ENCODE measurements around the gene EFTUD2.

EFTUD2 gene

DNA sequence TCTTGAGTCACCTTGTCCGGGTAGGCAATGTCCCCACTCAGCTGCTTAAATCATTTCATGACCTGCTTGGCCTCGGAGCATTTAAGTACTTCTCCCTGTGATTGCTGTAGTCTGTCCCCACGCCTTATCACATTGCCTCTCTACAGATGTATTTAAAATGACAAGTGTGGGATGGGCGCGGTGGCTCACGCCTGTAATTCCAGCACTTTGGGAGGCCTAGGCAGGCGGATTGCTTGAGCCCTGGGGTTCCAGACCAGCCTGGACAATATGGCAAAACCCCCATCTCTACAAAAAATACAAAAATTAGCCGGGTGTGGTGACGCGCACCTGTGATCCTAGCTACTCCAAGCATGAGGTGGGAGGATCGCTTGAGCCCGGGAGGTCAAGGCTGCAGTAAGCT, 67.9 kb downstream of the EFTUD2 start:
- peak overlapping the region; percentile 86 for H3K4ac ChIP-seq (ENCODE audit: low read depth, low read length)
- peak overlapping the region; percentile 65 for H3K56ac ChIP-seq (ENCODE audit: low read length)
- H2BK15ac ChIP-seq (replicated peaks; ENCODE audit: low read depth), result no peak overlapping the region
- H3K79me1 ChIP-seq (ENCODE audit: low read length), result no peaks in the 10 kb centered on the region
- H4K8ac ChIP-seq (ENCODE audit: low read depth, low read length), result no peak overlapping the region
- DNase-seq, result peak; percentile 31
- H3K4me3 ChIP-seq (ENCODE audit: low read length), result no peak overlapping the region
- peaks cover 3% of the 10 kb centered on the region for H3K4me1 ChIP-seq (ENCODE audit: control insufficient read depth, low read depth, low read length)
- H3K4me2 ChIP-seq (ENCODE audit: low read length), result no peak overlapping the region
- H2AK5ac ChIP-seq (ENCODE audit: low read length), result no peak overlapping the region
- WGBS (ENCODE audit: extremely low coverage, insufficient coverage, low lambda C conversion rate), result no CpG with 5 or more reads among the region's 12 CpGs
- H3K18ac ChIP-seq (ENCODE audit: low read length), result peak overlapping the region; percentile 65
- H2BK120ac ChIP-seq (ENCODE audit: low read depth, low read length), result no peak overlapping the region
- H4K5ac ChIP-seq (ENCODE audit: low read length), result no peak overlapping the region
- peaks cover 28% of the 10 kb centered on the region for H3K79me2 ChIP-seq (ENCODE audit: control insufficient read depth, insufficient read depth, low read length)
- no peaks in the 10 kb centered on the region for H3K36me3 ChIP-seq (ENCODE audit: control insufficient read depth, insufficient read depth, low read length)
- H3K23ac ChIP-seq (ENCODE audit: low read length), result no peak overlapping the region
- no peak overlapping the region for H3K27ac ChIP-seq (ENCODE audit: low read depth, low read length)
- H3K27me3 ChIP-seq (ENCODE audit: insufficient read depth, low read length, poor library complexity), result no peaks in the 10 kb centered on the region
- H2BK5ac ChIP-seq (ENCODE audit: low read length), result no peak overlapping the region
- no peak overlapping the region for H3K9ac ChIP-seq (ENCODE audit: low read length)

DNA sequence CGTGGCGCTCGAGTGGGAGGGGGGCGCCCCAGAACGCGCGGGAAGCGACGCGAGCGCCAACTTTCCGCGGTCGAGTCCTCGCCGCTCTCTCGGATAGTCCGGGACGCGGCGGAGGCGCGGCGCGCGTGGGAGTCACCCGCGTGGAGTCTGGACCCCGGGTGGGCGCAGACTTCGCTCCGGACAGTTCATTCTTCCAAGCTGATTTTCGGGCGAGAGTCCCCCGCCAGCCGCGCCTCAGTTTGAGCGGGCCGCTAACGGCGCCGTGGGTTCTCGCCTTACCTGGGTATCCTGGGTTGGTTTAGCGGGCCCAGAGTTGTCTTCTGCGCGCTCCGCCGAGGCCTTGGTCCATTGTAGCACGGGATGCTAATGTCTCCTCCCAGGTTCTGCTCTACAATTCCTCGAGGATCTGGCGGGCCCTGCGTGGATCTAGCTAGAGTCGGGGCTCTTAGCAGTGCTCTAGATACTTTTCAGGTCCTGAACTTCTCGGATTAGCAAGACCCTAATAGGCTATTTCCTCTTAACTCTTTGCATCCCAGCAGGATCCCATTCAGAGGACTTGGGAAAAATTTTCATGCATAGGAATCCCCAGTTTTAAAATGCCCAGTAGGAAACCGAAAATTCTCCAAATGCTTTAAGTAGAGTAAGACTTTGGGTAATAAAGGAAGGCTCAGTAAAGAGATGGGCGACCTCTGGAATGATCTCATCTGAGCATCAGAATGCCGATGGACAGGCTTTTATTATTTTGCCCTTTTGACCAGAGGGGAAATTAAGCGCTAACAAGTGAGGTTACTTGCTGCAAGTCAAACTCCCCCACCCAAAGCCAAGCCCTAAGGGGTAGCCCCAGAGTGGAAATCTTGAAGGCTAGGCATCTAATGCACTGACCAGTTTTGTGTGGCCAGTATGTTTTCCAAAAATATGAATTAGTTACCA, 68.6 kb downstream of the EFTUD2 start:
- Histone ChIP-seq H3K36me3 (ENCODE audit: control insufficient read depth, insufficient read depth, low read length) (no peaks in the 10 kb centered on the region), H2AK5ac (ENCODE audit: low read length) (no peak overlapping the region), H2BK15ac (replicated peaks; ENCODE audit: low read depth) (peak overlapping the region; percentile 65), H3K56ac (ENCODE audit: low read length) (peak overlapping the region; percentile 96), H2BK120ac (ENCODE audit: low read depth, low read length) (peak overlapping the region; percentile 83), H2BK5ac (ENCODE audit: low read length) (peak overlapping the region; percentile 83), H4K8ac (ENCODE audit: low read depth, low read length) (peak overlapping the region; percentile 95), H3K4me3 (ENCODE audit: low read length) (peak overlapping the region; percentile 70), H3K4ac (ENCODE audit: low read depth, low read length) (peak overlapping the region; percentile 99), H3K27me3 (ENCODE audit: insufficient read depth, low read length, poor library complexity) (no peaks in the 10 kb centered on the region), H3K79me1 (ENCODE audit: low read length) (no peaks in the 10 kb centered on the region), H3K9ac (ENCODE audit: low read length) (peak overlapping the region; percentile 84), H3K4me2 (ENCODE audit: low read length) (peak overlapping the region; percentile 46), H4K5ac (ENCODE audit: low read length) (no peak overlapping the region), H3K79me2 (ENCODE audit: control insufficient read depth, insufficient read depth, low read length) (peaks cover 35% of the 10 kb centered on the region), H3K27ac (ENCODE audit: low read depth, low read length) (peak overlapping the region; percentile 95), H3K18ac (ENCODE audit: low read length) (peak overlapping the region; percentile 98), H3K23ac (ENCODE audit: low read length) (no peak overlapping the region), H3K4me1 (ENCODE audit: control insufficient read depth, low read depth, low read length) (peaks cover 3% of the 10 kb centered on the region)
- WGBS (ENCODE audit: extremely low coverage, insufficient coverage, low lambda C conversion rate), result no CpG with 5 or more reads among the region's 58 CpGs
- DNase-seq, result peak; percentile 79

DNA sequence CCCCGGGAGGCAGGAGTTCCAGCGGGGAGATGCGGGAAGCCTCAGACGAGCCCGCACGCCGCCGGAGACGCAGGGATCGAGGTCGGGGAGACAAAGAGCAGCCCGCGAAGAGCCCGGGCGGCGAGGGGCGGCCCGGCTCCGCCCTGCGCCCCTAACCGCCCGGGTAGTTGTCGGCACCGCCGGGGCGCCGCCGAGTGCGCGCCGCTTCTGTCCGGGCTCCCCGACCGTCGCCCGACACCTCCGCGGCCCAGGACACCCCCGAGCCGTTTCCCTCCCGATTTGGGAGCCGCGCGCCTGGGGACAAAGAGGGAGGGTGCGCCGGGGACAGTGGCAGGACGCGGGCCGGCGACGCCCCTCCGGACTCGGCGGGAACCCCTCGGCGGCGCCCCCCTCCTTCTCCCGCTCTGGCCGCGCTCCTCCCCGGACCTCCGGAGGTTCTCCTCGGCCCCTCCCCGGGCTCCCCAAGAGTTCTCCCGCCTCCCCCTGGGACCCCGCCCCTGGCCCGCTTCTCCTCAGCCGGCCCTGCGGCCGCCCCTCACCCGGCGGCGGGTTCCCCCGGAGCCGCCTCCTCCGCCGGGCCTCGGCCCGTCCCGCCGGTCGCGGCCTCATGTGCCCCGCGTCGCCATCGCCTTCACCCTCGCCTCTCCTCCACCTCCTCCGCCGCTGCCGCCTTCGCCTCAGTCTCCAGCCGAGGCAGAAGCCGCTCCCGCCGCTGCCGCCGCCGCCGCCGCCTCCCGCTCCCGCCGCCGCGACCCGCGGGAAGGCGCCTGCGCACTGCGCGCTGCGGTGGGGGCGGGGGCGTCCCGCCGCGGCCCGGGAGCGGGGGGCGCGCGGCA, 69.5 kb downstream of the EFTUD2 start, which contains the start of gene GJC1:
TSS of gene GJC1 (minus strand) at position 765 of the 836 bp plus-strand sequence. CDS start 24,470 bp downstream, outside the sequence.
- no CpG with 5 or more reads among the region's 123 CpGs for WGBS (ENCODE audit: extremely low coverage, insufficient coverage, low lambda C conversion rate)
- peak within 1 kb of the TSS; percentile 95 for H3K27ac ChIP-seq (ENCODE audit: low read depth, low read length)
- H3K4me1 ChIP-seq (ENCODE audit: control insufficient read depth, low read depth, low read length), result peaks cover 3% of the 10 kb centered on the region
- H3K9ac ChIP-seq (ENCODE audit: low read length), result peak within 1 kb of the TSS; percentile 84
- H2BK5ac ChIP-seq (ENCODE audit: low read length), result peak within 1 kb of the TSS; percentile 83
- peak within 1 kb of the TSS; percentile 87 for H3K23ac ChIP-seq (ENCODE audit: low read length)
- no peak within 1 kb of the TSS for H4K5ac ChIP-seq (ENCODE audit: low read length)
- no peaks in the 10 kb centered on the region for H3K27me3 ChIP-seq (ENCODE audit: insufficient read depth, low read length, poor library complexity)
- H4K8ac ChIP-seq (ENCODE audit: low read depth, low read length), result peak within 1 kb of the TSS; percentile 95
- peak within 1 kb of the TSS; percentile 46 for H3K4me2 ChIP-seq (ENCODE audit: low read length)
- peak within 1 kb of the TSS; percentile 99 for H3K4ac ChIP-seq (ENCODE audit: low read depth, low read length)
- H3K36me3 ChIP-seq (ENCODE audit: control insufficient read depth, insufficient read depth, low read length), result no peaks in the 10 kb centered on the region
- H3K79me1 ChIP-seq (ENCODE audit: low read length), result no peaks in the 10 kb centered on the region
- H2BK120ac ChIP-seq (ENCODE audit: low read depth, low read length), result peak within 1 kb of the TSS; percentile 83
- peak within 1 kb of the TSS; percentile 70 for H3K4me3 ChIP-seq (ENCODE audit: low read length)
- peak; percentile 34 for DNase-seq
- peak within 1 kb of the TSS; percentile 65 for H2BK15ac ChIP-seq (replicated peaks; ENCODE audit: low read depth)
- no peak within 1 kb of the TSS for H2AK5ac ChIP-seq (ENCODE audit: low read length)
- peak within 1 kb of the TSS; percentile 96 for H3K56ac ChIP-seq (ENCODE audit: low read length)
- peak within 1 kb of the TSS; percentile 98 for H3K18ac ChIP-seq (ENCODE audit: low read length)
- peaks cover 43% of the 10 kb centered on the region for H3K79me2 ChIP-seq (ENCODE audit: control insufficient read depth, insufficient read depth, low read length)

DNA sequence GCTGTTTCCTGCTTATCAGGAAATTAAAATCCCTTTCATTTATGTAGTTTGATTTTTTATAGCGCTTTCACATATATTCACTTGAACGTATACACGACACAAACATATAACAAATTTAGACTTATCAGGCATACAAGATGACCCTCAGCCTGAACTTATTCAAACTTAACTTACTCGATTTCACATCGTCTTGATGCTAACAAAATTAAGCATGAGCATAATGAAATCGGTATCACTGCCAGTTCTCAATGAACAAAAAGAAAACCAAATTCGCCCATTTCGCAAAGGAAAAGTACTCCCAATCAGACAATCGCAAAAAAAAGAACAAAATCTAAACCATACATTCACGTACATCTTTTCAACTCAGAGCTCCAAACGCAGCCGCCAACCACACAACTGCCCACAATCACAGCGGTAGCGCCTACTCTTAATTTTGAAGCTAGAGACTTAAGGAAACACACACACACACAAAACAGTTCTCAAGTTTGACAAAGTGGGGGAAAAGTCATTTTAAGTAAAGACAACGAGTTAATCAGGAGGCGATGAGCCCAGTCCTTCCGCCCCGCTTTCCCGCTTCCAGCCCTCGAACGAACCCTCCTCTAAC, 70.2 kb downstream of the EFTUD2 start:
- Histone ChIP-seq H3K4me2 (ENCODE audit: low read length) (peak overlapping the region; percentile 28), H3K79me1 (ENCODE audit: low read length) (no peaks in the 10 kb centered on the region), H2BK120ac (ENCODE audit: low read depth, low read length) (peak overlapping the region; percentile 33), H3K27ac (ENCODE audit: low read depth, low read length) (peak overlapping the region; percentile 95), H3K79me2 (ENCODE audit: control insufficient read depth, insufficient read depth, low read length) (peaks cover 48% of the 10 kb centered on the region), H3K56ac (ENCODE audit: low read length) (peak overlapping the region; percentile 96), H3K23ac (ENCODE audit: low read length) (peak overlapping the region; percentile 87), H4K8ac (ENCODE audit: low read depth, low read length) (no peak overlapping the region), H3K36me3 (ENCODE audit: control insufficient read depth, insufficient read depth, low read length) (no peaks in the 10 kb centered on the region), H3K27me3 (ENCODE audit: insufficient read depth, low read length, poor library complexity) (no peaks in the 10 kb centered on the region), H2BK5ac (ENCODE audit: low read length) (no peak overlapping the region), H3K4ac (ENCODE audit: low read depth, low read length) (peak overlapping the region; percentile 99), H4K5ac (ENCODE audit: low read length) (no peak overlapping the region), H3K18ac (ENCODE audit: low read length) (peak overlapping the region; percentile 98), H3K4me3 (ENCODE audit: low read length) (peak overlapping the region; percentile 67), H3K4me1 (ENCODE audit: control insufficient read depth, low read depth, low read length) (peaks cover 3% of the 10 kb centered on the region), H2BK15ac (replicated peaks; ENCODE audit: low read depth) (no peak overlapping the region), H3K9ac (ENCODE audit: low read length) (peak overlapping the region; percentile 84), H2AK5ac (ENCODE audit: low read length) (no peak overlapping the region)
- DNase-seq, result peak; percentile 61
- WGBS (ENCODE audit: extremely low coverage, insufficient coverage, low lambda C conversion rate), result no CpG with 5 or more reads among the region's 21 CpGs

DNA sequence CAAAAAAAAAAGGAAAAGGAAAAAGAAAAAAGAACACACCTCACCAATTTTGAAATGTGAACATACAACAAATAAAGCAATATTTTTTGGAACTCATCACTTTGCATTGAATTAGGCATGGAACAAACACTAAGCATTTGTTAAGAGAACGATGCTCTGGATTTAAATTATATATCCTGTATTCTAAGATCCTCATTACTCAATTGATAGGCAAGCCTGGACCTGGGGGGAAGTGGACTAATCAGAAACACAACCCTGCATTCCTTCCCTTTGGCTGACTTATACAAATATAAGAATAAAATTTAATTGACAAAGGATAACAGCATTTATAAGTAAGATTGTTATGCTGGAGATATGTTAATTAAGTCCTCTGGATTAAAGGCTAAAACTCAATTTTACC, 71.4 kb downstream of the EFTUD2 start:
- H4K8ac ChIP-seq (ENCODE audit: low read depth, low read length), result no peak overlapping the region
- no peak overlapping the region for H2BK120ac ChIP-seq (ENCODE audit: low read depth, low read length)
- H3K4ac ChIP-seq (ENCODE audit: low read depth, low read length), result no peak overlapping the region
- H2BK5ac ChIP-seq (ENCODE audit: low read length), result no peak overlapping the region
- no CpG with 5 or more reads among the region's 1 CpG for WGBS (ENCODE audit: extremely low coverage, insufficient coverage, low lambda C conversion rate)
- no peak overlapping the region for H3K9ac ChIP-seq (ENCODE audit: low read length)
- no peak overlapping the region for H4K5ac ChIP-seq (ENCODE audit: low read length)
- no peaks in the 10 kb centered on the region for H3K79me1 ChIP-seq (ENCODE audit: low read length)
- H2BK15ac ChIP-seq (replicated peaks; ENCODE audit: low read depth), result no peak overlapping the region
- no peak overlapping the region for H3K18ac ChIP-seq (ENCODE audit: low read length)
- DNase-seq, result no peak
- H3K23ac ChIP-seq (ENCODE audit: low read length), result no peak overlapping the region
- H3K4me2 ChIP-seq (ENCODE audit: low read length), result no peak overlapping the region
- H3K79me2 ChIP-seq (ENCODE audit: control insufficient read depth, insufficient read depth, low read length), result peaks cover 53% of the 10 kb centered on the region
- no peak overlapping the region for H3K27ac ChIP-seq (ENCODE audit: low read depth, low read length)
- no peak overlapping the region for H3K56ac ChIP-seq (ENCODE audit: low read length)
- H3K4me3 ChIP-seq (ENCODE audit: low read length), result no peak overlapping the region
- H3K27me3 ChIP-seq (ENCODE audit: insufficient read depth, low read length, poor library complexity), result no peaks in the 10 kb centered on the region
- no peak overlapping the region for H2AK5ac ChIP-seq (ENCODE audit: low read length)
- no peaks in the 10 kb centered on the region for H3K36me3 ChIP-seq (ENCODE audit: control insufficient read depth, insufficient read depth, low read length)
- peaks cover 3% of the 10 kb centered on the region for H3K4me1 ChIP-seq (ENCODE audit: control insufficient read depth, low read depth, low read length)
